SH-SY5Y (cell line): Measurements from ENCODE around the gene CYP4F2.

Experiments used
- GATA2 ChIP-seq: IDR thresholded peaks from 2 replicates; pipeline ENCODE4 v1.6.1; 2011; ENCODE audit warnings: mild to moderate bottlenecking, low read depth, low read length
- GATA3 ChIP-seq: IDR thresholded peaks from 2 replicates; pipeline ENCODE4 v1.6.1; 2011; ENCODE audit warnings: low read depth, mild to moderate bottlenecking, low read length, moderate library complexity

DNA sequence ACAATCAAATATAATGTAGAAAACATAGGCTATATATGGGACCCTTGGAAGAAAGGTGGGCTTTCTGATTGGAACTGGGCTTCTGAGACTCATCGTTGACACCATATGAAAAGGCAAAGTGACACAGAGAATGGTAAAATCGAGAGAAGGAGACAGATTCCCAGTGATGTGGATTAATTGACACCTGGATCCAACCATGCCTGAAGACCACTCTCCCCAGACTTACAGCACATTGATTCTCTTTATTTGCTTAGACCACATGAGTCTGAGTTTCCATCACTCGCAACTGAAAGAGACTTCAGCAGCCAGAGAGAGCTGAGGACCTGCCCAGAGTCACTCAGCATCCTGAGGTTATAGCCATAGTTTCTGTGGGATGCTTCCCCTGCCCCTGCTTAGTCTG, 30.4 kb upstream of the CYP4F2 start:
- TF ChIP-seq GATA3 (no peak), GATA2 (no peak)
